NCI-H460 (cell line): ENCODE data around the gene ARVCF. TPM values are rescaled to one million over a fixed set of nuclear protein-coding genes. Genes with fewer than 3 reads are reported as not detected.
A peak's percentile ranks its signal among the peaks of the same experiment; 100 is the strongest.

Experiments
- DNase-seq: peaks from one replicate; pipeline ENCODE4 v3.0.0-alpha.2; 2016; ENCODE audit warnings: low read depth; ENCODE audit errors: extremely low read depth
- total RNA-seq: library from RNA; depleted of rRNA; stranded (reverse); fragments of >200 nt; shearing (Covaris generic); gene quantifications from 2 replicates; pipeline ENCODE4 v1.2.3, GENCODE V29; 2014

The ARVCF gene
- total RNA-seq, 1 experiment from 2014 or later, result 0.84 TPM

DNA sequence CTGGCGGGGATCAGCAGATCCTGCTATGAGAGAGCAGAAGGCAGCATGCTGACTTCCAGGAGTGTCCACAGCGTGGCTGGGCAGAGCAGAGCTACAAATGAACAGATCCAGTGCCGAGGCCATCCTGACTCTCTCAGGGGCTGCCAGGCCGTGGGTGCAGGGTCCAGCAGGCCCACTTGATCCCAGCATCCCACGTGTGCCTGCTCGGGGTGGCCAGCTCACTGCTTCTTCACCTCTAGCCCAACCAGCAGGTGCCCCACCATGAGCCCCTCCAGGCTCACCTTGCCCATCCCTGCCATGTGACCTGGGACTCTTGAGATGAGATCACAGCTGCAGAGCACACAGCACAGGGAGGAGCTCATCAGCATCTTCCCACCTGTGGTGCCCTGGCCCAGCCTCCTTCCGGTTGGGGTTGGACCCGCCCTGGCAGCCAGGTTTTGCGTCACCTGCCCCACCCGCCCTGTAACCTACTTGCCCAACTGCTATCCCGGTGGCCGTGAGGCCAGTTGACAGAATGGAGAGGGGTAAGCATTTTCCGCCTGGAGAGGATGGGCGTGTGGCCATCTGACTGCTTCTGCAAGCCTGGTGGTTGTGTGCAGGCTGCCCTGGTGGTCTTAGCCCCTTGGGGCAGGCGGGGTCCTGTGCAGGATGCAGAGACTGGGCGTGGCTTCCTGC lies 15.2 kb upstream of the ARVCF start:
- no peak for DNase-seq

DNA sequence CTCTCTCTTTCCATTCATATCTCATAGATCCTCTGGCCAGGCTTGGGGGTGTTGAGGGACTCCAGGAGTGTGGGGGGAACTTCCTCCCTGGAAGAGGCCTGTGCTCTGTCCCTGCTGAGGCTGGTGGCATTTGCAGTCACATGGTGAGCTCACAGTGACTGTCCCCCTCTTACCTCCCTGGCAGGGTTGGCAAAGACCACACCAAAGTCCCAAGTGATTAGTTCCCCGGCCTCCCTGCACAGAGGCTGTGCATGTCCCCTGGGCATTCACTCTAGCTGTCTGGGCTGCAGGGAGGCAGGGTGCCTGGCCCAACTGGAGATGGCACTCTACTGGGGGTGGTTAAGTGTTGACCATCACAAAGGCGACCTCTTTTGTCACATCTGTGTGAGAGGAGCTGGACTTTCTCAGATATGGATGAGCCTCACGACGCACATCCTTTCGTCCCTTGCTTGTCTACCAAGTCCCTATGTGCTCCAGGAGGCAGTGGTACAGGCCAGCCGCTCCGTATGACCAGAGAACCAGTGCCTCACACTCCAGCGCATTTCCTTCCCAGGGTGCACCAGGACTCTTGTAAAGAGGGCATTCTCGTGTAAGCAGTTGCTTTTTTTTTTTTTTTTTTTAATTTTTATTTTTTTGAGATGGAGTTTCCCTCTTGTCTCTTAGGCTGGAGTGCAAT lies 13.1 kb upstream of the ARVCF start:
- no peak for DNase-seq

- DNase-seq, result no peak
Measured at GRCh38 chr22:20028855-20029549, 12.4 kb upstream of the ARVCF start.

- DNase-seq, result no peak
Measured at GRCh38 chr22:20027966-20028854, 11.6 kb upstream of the ARVCF start.

GRCh38 chr22:20026996-20027601 lies 10.5 kb upstream of the ARVCF start:
- no peak for DNase-seq

- DNase-seq, result no peak
Measured at GRCh38 chr22:20026204-20026908, 9.7 kb upstream of the ARVCF start.

DNA sequence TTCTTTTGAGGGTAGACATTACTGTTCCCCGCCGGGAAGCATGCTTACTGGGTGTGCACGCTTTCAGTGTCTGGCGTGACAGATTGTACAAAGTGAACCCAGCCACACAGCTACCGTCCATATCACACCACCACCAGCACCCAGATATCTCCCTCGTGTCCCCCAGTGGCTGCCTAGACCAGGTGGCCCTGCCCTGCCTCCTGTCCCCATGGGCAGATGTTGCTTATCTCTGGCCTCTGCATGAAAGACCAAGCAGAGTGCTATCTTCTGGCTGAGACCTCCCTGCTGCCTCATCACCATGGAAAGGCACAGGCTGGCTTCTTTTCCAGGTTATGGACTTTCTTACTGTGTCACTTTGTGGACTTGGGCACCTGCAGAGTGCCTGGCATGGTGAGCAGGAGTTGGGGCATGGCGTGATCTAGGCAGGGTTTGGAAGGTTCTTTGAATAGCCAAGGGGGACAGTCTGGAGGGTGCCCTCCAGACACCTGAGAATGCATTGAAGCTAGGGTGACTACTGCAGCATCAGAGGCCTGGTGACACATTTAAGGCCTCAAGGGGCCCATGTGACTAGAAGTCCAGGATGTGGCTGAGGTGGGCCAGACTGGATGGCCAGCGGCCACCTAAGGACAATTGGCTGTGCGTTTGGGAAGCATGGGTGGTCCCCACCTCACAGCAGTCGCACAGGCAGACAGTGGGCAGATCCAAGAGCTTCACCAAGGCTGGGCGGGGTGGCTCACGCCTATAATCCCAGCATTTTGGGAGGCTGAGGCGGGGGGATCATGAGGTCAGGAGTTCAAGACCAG lies 9.0 kb upstream of the ARVCF start:
- DNase-seq, result no peak

DNA sequence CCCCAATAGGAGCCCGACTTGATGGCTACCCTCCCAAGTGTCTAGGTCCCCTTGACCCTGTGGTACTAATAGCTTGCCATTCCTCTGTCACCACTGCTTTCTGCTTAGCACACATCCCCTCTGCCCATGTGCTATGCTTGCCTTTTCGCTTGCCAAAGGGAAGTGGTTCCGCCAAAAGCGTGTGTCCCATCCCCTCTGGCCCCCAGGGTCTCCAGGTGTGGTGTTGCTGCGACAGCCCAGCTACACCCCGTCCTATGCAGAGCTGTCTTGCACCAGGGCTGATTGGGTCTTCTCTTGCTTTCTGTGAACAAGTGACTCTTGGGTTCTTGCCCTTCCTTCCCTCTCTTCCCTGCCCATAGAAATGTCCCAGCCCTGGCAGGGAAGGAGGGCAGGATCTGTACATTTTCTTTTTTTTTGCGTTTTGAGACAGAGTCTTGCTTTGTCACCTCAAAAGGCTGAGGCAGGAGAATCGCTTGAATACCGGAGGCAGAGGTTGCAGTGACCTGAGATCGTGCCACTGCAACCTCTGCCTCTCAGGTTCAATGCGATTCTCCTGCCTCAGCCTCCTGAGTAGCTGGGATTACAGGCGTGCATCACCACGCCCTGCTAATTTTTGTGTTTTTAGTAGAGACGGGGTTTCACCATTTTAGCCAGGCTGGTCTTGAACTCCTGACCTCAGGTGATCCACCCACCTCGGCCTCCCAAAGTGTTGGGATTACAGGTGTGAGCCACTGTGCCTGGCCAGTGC lies 8.2 kb upstream of the ARVCF start:
- no peak for DNase-seq

DNA sequence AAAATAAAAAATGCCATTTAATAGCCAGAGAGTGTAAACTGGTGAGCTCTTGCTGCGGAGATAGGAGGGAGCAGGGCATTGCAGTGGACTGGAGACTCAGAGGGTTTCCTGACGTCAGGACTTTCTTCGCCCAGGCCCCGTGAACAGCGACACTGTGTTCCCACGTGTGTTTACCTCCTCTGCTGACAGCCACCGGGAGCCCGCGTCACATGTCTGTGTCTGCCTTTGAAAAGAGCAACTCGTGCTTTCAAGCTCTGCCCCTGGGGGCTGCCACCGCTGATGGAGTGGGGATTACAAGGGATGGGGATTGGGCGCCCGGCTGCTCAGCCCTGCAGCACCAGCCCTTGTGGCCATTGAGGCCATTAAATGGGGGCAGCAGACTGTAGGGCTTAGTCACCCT lies 7.6 kb upstream of the ARVCF start:
- no peak for DNase-seq

- no peak for DNase-seq
Measured at GRCh38 chr22:20022978-20023613, 6.5 kb upstream of the ARVCF start.

DNA sequence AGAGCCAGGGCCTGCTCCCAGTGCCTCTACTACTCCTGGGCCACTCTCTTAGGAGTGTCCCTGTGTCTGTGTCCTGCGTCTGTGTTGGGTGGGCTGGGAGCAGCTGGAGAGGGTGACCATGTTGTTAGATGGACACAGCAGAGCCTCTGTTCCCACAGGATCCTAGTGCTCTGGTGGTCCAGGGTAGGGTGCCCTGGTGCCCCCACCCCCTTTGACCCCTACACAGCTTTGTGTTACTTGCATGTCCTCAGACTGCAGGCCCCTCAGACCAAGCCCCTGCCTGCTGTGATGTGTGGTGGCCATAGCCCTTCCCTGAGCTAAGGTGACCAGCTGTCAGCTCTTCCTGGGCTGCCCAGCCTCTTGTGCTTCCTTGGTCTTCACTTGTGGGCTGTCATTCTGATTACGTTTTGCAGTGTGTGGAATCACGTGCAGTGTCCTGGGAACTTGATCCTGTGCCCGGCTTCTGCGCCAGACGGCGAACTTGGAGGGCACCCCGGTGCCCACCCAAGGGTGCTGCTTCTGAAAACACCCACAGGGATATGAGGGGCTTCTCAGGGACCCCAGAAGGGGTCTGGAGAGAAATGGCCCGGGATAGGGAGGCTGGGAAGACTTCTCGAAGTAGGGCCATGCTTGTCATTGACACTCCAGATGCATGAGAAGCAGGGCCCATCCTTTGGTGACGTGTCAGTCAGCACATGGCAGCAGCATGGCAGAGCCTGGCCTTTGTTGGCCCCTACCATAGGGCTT lies 5.8 kb upstream of the ARVCF start:
- DNase-seq, result no peak

- DNase-seq, result no peak
Measured at GRCh38 chr22:20021196-20022181, 4.9 kb upstream of the ARVCF start.

- peak; percentile 80 for DNase-seq
Measured at GRCh38 chr22:20020533-20021195, 4.0 kb upstream of the ARVCF start, which contains the start of gene TANGO2. TANGO2 (plus strand) TSS chr22:20021110; CDS start chr22:20036799, 15,689 bp downstream.

DNA sequence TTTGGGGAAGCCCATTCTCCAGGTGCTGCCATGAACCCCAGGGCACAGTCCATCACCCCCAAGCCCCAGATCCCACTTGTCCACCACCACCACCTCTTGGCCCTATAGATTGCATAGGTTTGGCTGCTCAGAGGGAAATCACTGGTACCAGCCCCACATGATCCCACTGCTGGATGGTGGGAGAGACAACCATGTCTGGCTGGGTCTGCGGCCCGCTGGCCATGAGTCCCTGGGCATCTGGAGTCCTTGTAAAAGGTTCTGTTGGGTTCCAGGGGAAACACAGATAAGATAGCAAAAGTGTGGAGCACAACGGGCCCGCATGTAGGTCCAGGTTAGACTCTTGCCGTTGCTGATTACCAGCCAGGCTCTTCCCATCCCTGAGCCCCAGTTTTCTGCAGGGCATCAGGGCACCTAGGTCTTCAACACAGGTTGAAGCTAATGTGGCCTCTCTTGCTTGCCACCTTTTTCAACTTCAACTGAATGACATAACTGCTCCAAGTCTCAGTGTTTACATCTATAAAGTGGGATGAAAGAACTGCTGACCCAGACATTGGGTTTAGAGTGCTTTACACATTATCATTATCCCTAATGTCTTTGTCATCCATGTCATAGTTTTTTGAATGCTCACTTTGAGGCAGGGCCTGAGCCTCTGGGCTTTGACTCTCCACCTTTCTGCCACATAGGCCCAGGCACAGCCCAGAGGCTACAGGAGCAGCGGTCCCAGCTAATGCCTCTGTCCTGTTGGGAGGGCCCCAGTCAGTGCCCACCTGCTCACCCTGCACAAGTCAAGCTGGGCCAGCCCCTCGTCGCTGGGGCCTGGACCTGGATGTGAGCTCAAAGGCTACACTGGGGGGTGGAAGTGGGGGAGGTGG lies 3.3 kb upstream of the ARVCF start:
- no peak for DNase-seq
